HG03520 (cell line): ENCODE measurements around the gene EIF4ENIF1.
"Not testable (repeated sequence)": the region's sequence is repeated elsewhere in the genome, so short reads cannot be mapped to it uniquely, and the experiment has no call there.

Experiments
- ATAC-seq: cut with Tn5 transposase; IDR thresholded peaks from one replicate; pipeline ENCODE4 v1.9.1; 2021; ENCODE audit warnings: mild to moderate bottlenecking, moderate library complexity; ENCODE audit not compliant: unreplicated experiment

The EIF4ENIF1 gene

GRCh38 chr22:31493355-31493754 lies 3.7 kb upstream of the EIF4ENIF1 start:
- ATAC-seq = not testable (repeated sequence)

- ATAC-seq = no peak
Observed at GRCh38 chr22:31492151-31492550, 2.5 kb upstream of the EIF4ENIF1 start.

GRCh38 chr22:31491218-31491962 lies 1.7 kb upstream of the EIF4ENIF1 start:
- no peak for ATAC-seq

GRCh38 chr22:31490496-31490925 lies 869 bp upstream of the EIF4ENIF1 start:
- peak; percentile 37 for ATAC-seq

- peak; percentile 13 for ATAC-seq
Observed at GRCh38 chr22:31488988-31489617, 539 bp downstream of the EIF4ENIF1 start.

GRCh38 chr22:31488346-31488883 lies 1.2 kb downstream of the EIF4ENIF1 start:
- no peak for ATAC-seq

GRCh38 chr22:31486951-31487350 lies 2.7 kb downstream of the EIF4ENIF1 start:
- no peak for ATAC-seq

GRCh38 chr22:31486369-31486768 lies 3.3 kb downstream of the EIF4ENIF1 start:
- not testable (repeated sequence) for ATAC-seq

GRCh38 chr22:31482470-31482869 lies 7.2 kb downstream of the EIF4ENIF1 start:
- ATAC-seq = not testable (repeated sequence)

GRCh38 chr22:31481129-31481528 lies 8.5 kb downstream of the EIF4ENIF1 start:
- ATAC-seq = no peak

GRCh38 chr22:31477329-31477728 lies 12.3 kb downstream of the EIF4ENIF1 start:
- peak; percentile 46 for ATAC-seq

- ATAC-seq = no peak
Observed at GRCh38 chr22:31475800-31476199, 13.8 kb downstream of the EIF4ENIF1 start.

GRCh38 chr22:31474743-31475142 lies 14.9 kb downstream of the EIF4ENIF1 start:
- no peak for ATAC-seq

- no peak for ATAC-seq
Observed at GRCh38 chr22:31465307-31465706, 24.3 kb downstream of the EIF4ENIF1 start.

GRCh38 chr22:31461699-31462098 lies 27.9 kb downstream of the EIF4ENIF1 start:
- no peak for ATAC-seq

GRCh38 chr22:31451709-31452571 lies 37.7 kb downstream of the EIF4ENIF1 start:
- ATAC-seq = no peak

- ATAC-seq = no peak
Observed at GRCh38 chr22:31449506-31449905, 40.1 kb downstream of the EIF4ENIF1 start.

GRCh38 chr22:31448382-31448781 lies 41.3 kb downstream of the EIF4ENIF1 start:
- ATAC-seq = no peak

GRCh38 chr22:31447337-31447736 lies 42.3 kb downstream of the EIF4ENIF1 start:
- no peak for ATAC-seq

- ATAC-seq = no peak
Observed at GRCh38 chr22:31446767-31447166, 42.9 kb downstream of the EIF4ENIF1 start.

- ATAC-seq = no peak
Observed at GRCh38 chr22:31446208-31446607, 43.4 kb downstream of the EIF4ENIF1 start.
